ENCODE results near the gene SINHCAF. TPM values are rescaled to one million over a fixed set of nuclear protein-coding genes. Genes with fewer than 3 reads are reported as not detected.

The SINHCAF gene
- total RNA-seq, 1 experiment from 2014 or later = 139 TPM

GRCh38 chr12:31306866-31307265 is 19.1 kb downstream of the SINHCAF start:
- no peak for TF ChIP-seq CTCF (IDR thresholded peaks at IDR 0.05; ENCODE audit: unreplicated experiment)
- Mint-ChIP-seq H3K27me3 (ENCODE audit: insufficient read depth, unreplicated experiment) (no peaks in the 10 kb centered on the region), H3K4me3 (ENCODE audit: unreplicated experiment) (no peak overlapping the region), H3K9me3 (ENCODE audit: unreplicated experiment) (no peaks in the 10 kb centered on the region), H3K27ac (ENCODE audit: low read depth, unreplicated experiment) (no peak overlapping the region), H3K36me3 (ENCODE audit: insufficient read depth, unreplicated experiment) (peaks cover 33% of the 10 kb centered on the region), H3K4me1 (ENCODE audit: insufficient read depth, unreplicated experiment) (peaks cover 32% of the 10 kb centered on the region)
- POLR2A ChIA-PET = interaction anchor here (1.2 to 1.3 kb wide), 2 partner anchors 10 to 17 kb away, joined by 3 to 6 read pairs; no protein-coding TSS in a partner anchor
- CTCF ChIA-PET = interaction anchor here (0.6 to 1.1 kb wide), 2 partner anchors 56 to 83 kb away, joined by 3 to 7 read pairs; no protein-coding TSS in a partner anchor
- no peak for DNase-seq (ENCODE audit: unreplicated experiment)
- no TSS peak for BruUV-seq (replicated peaks)
- intact Hi-C loops (cut with micrococcal nuclease) = no loop called here

DNA sequence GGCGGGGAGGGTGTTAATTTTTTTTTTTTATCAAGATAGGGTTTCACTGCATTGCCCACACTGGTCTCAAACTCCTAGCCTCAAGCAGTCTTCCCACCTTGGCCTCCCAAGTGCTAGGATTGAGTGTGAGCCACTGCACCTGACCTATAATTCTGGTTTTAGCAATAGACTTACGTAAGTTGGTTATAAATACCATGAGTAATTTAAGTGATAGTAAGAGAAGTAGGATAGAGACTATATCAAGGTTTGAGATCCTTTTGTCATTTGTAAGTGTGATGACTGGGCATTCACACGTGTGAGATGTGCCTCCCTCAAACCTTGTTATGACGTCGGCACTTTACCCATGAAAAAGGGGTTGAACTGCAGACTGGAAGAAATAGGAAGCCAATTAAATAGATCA is 22.5 kb downstream of the SINHCAF start:
- CTCF ChIA-PET = interaction anchor here (0.6 to 0.7 kb wide), 4 partner anchors 20 to 986 kb away, joined by 3 to 5 read pairs (median 3); no protein-coding TSS in a partner anchor
- no peak for DNase-seq (ENCODE audit: unreplicated experiment)
- peaks cover 37% of the 10 kb centered on the region for H3K4me1 Mint-ChIP-seq (ENCODE audit: insufficient read depth, unreplicated experiment)
- no TSS peak for BruUV-seq (replicated peaks)
- POLR2A ChIA-PET = interaction anchor here (1.1 kb wide), 1 partner anchor 342 kb away, joined by 3 read pairs; no protein-coding TSS in a partner anchor
- intact Hi-C loops (cut with micrococcal nuclease) = no loop called here
- H3K4me3 Mint-ChIP-seq (ENCODE audit: unreplicated experiment) = no peak overlapping the region
- no peaks in the 10 kb centered on the region for H3K27me3 Mint-ChIP-seq (ENCODE audit: insufficient read depth, unreplicated experiment)
- peaks cover 31% of the 10 kb centered on the region for H3K36me3 Mint-ChIP-seq (ENCODE audit: insufficient read depth, unreplicated experiment)
- H3K9me3 Mint-ChIP-seq (ENCODE audit: unreplicated experiment) = no peaks in the 10 kb centered on the region
- no peak for TF ChIP-seq CTCF (IDR thresholded peaks at IDR 0.05; ENCODE audit: unreplicated experiment)
- no peak overlapping the region for H3K27ac Mint-ChIP-seq (ENCODE audit: low read depth, unreplicated experiment)

- TF ChIP-seq CTCF (IDR thresholded peaks at IDR 0.05; ENCODE audit: unreplicated experiment) = no peak
- DNase-seq (ENCODE audit: unreplicated experiment) = no peak
- ChIA-PET POLR2A (interaction anchor here (1.7 kb wide), 1 partner anchor 25 kb away, joined by 6 read pairs; the partner anchor contains the start of gene SINHCAF), CTCF (interaction anchor here (0.6 to 2.5 kb wide), 3 partner anchors 10 to 358 kb away, joined by 3 to 10 read pairs (median 3); no protein-coding TSS in a partner anchor)
- Mint-ChIP-seq H3K27me3 (ENCODE audit: insufficient read depth, unreplicated experiment) (no peaks in the 10 kb centered on the region), H3K27ac (ENCODE audit: low read depth, unreplicated experiment) (peak overlapping the region; percentile 30), H3K9me3 (ENCODE audit: unreplicated experiment) (no peaks in the 10 kb centered on the region), H3K4me3 (ENCODE audit: unreplicated experiment) (no peak overlapping the region), H3K4me1 (ENCODE audit: insufficient read depth, unreplicated experiment) (peaks cover 21% of the 10 kb centered on the region), H3K36me3 (ENCODE audit: insufficient read depth, unreplicated experiment) (peaks cover 52% of the 10 kb centered on the region)
- intact Hi-C loops (cut with micrococcal nuclease) = no loop called here
- no TSS peak for BruUV-seq (replicated peaks)
Observed at GRCh38 chr12:31301311-31301710, 24.6 kb downstream of the SINHCAF start.

GRCh38 chr12:31300783-31301182 is 25.2 kb downstream of the SINHCAF start:
- Mint-ChIP-seq H3K36me3 (ENCODE audit: insufficient read depth, unreplicated experiment) (peaks cover 52% of the 10 kb centered on the region), H3K27me3 (ENCODE audit: insufficient read depth, unreplicated experiment) (no peaks in the 10 kb centered on the region), H3K4me1 (ENCODE audit: insufficient read depth, unreplicated experiment) (peaks cover 21% of the 10 kb centered on the region), H3K9me3 (ENCODE audit: unreplicated experiment) (no peaks in the 10 kb centered on the region), H3K27ac (ENCODE audit: low read depth, unreplicated experiment) (peak overlapping the region; percentile 30), H3K4me3 (ENCODE audit: unreplicated experiment) (no peak overlapping the region)
- ChIA-PET CTCF (interaction anchor here (0.6 to 2.5 kb wide), 3 partner anchors 10 to 357 kb away, joined by 3 to 10 read pairs (median 3); no protein-coding TSS in a partner anchor), POLR2A (interaction anchor here (1.7 kb wide), 1 partner anchor 25 kb away, joined by 6 read pairs; the partner anchor contains the start of gene SINHCAF)
- DNase-seq (ENCODE audit: unreplicated experiment) = no peak
- intact Hi-C loops (cut with micrococcal nuclease) = no loop called here
- no peak for TF ChIP-seq CTCF (IDR thresholded peaks at IDR 0.05; ENCODE audit: unreplicated experiment)
- no TSS peak for BruUV-seq (replicated peaks)
